ENCODE data around the gene KRTAP9-1. TPM values are rescaled to one million over a fixed set of nuclear protein-coding genes. Genes with fewer than 3 reads are reported as not detected.

Gene KRTAP9-1
- total and polyA plus RNA-seq, 9 of the 15 experiments (the other 6 are each of a cell fraction or from before 2014, with no cell fraction given), result not detected

DNA sequence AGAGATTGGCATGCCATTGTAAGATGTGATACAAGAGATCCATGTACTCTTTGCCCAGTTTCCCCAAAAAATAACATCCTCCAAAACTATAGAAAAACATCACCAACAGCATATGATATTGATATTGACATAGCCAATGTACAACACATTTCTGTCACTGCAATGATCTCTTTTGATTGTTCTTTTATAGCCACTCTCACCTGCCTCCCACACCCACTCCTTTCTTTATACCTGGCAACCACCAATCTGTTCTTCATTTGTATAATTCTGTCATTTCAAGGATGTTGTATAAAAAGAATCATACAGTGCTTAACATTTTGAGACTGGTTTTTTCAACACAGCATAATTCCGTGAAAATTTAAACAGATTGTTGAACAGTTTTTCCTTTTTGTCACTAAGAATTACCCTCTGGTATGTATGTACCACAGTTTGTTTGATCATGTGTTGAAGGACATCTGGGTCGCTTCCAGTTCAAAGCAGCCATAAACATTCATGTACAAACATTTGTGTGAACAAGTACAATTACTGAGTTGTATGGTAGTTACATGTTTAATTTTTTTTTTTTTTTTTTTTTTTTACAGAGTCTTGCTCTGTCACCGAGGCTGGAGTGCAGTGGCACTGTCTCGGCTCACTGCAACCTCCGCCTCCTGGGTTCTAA, 9.9 kb downstream of the KRTAP9-1 start:
- CTCF ChIA-PET (ENCODE audit: low intra/inter-chr PET ratio), result no interaction called here
- Histone ChIP-seq H3K27me3 (ENCODE audit: control insufficient read depth in 2 of 2, insufficient read depth in 2 of 2, low read length in 2 of 2) (no peaks in the 10 kb centered on the region), H3K9me1 (ENCODE audit: control insufficient read depth, insufficient read depth, low read length) (no peaks in the 10 kb centered on the region), H4K20me1 (replicated peaks; ENCODE audit: control insufficient read depth, insufficient read depth, low read length) (no peaks in the 10 kb centered on the region), H3K4me1 (replicated peaks in 1 of 2; ENCODE audit: control insufficient read depth in 2 of 2, insufficient read depth in 2 of 2, low read length in 2 of 2) (no peaks in the 10 kb centered on the region), H3K9me3 (replicated peaks; ENCODE audit: control insufficient read depth, insufficient read depth, low read depth, low read length) (no peaks in the 10 kb centered on the region), H3K79me2 (ENCODE audit: control insufficient read depth, insufficient read depth, low read length) (no peaks in the 10 kb centered on the region), H2AFZ (ENCODE audit: low read depth, low read length) (no peak overlapping the region), H3K9ac (ENCODE audit: insufficient read depth in 1 of 2, low read depth in 2 of 2, low read length in 2 of 2) (no peak overlapping the region), H3K36me3 (ENCODE audit: control insufficient read depth, insufficient read depth, low read length) (no peaks in the 10 kb centered on the region), H3K27ac (ENCODE audit: extremely low read depth, low read depth, low read length) (no peak overlapping the region), H3K4me3 (no peak overlapping the region), H3K4me2 (ENCODE audit: insufficient read depth, low read length) (no peak overlapping the region)
- DNase-seq (ENCODE audit: extremely low read depth in 1 of 4, low spot score in 3 of 4) (no peak), ATAC-seq (no peak), FAIRE-seq (no peak)
- intact Hi-C loops (cut with micrococcal nuclease), result no loop called here
- 0% methylated on average over 4 of the region's 5 CpGs for WGBS (ENCODE audit: insufficient coverage, low coverage, missing lambda C conversion rate)
- no TSS peak for BruUV-seq (replicated peaks)
- POLR2A ChIA-PET, result no interaction called here
- in situ Hi-C loops (cut with MboI), result no loop called here
- TF ChIP-seq ZNF445 (CRISPR knock-in tag; IDR thresholded peaks at IDR 0.05; ENCODE audit: low read depth) (no peak), NCOA2 (IDR thresholded peaks at IDR 0.05; ENCODE audit: partially characterized antibody in 2 of 2) (no peak), CBFB (CRISPR knock-in tag; IDR thresholded peaks at IDR 0.05) (no peak), RBM25 (IDR thresholded peaks at IDR 0.05; ENCODE audit: low read depth, low read length, severe bottlenecking) (no peak), DIDO1 (tag; IDR thresholded peaks at IDR 0.05; ENCODE audit: low read depth) (no peak), GABPA (tag; conservative IDR thresholded peaks at IDR 0.05; ENCODE audit: low read depth) (no peak), TFE3 (CRISPR knock-in tag; IDR thresholded peaks at IDR 0.05) (no peak)
- TF ChIP-seq, protein P1, sequence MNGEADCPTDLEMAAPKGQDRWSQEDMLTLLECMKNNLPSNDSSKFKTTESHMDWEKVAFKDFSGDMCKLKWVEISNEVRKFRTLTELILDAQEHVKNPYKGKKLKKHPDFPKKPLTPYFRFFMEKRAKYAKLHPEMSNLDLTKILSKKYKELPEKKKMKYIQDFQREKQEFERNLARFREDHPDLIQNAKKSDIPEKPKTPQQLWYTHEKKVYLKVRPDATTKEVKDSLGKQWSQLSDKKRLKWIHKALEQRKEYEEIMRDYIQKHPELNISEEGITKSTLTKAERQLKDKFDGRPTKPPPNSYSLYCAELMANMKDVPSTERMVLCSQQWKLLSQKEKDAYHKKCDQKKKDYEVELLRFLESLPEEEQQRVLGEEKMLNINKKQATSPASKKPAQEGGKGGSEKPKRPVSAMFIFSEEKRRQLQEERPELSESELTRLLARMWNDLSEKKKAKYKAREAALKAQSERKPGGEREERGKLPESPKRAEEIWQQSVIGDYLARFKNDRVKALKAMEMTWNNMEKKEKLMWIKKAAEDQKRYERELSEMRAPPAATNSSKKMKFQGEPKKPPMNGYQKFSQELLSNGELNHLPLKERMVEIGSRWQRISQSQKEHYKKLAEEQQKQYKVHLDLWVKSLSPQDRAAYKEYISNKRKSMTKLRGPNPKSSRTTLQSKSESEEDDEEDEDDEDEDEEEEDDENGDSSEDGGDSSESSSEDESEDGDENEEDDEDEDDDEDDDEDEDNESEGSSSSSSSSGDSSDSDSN (IDR thresholded peaks at IDR 0.05; ENCODE audit: borderline replicate concordance in 1 of 2, low read depth in 2 of 2, low read length in 2 of 2), result no peak
